Measurements from ENCODE around the gene SH3BP1.
"Not testable (repeated sequence)": the region's sequence is repeated elsewhere in the genome, so short reads cannot be mapped to it uniquely, and the experiment has no call there.

Gene SH3BP1

GRCh38 chr22:37692627-37693285 lies 53.3 kb downstream of the SH3BP1 start:
- H2AFZ ChIP-seq: no peak overlapping the region
- TF ChIP-seq, protein P1, sequence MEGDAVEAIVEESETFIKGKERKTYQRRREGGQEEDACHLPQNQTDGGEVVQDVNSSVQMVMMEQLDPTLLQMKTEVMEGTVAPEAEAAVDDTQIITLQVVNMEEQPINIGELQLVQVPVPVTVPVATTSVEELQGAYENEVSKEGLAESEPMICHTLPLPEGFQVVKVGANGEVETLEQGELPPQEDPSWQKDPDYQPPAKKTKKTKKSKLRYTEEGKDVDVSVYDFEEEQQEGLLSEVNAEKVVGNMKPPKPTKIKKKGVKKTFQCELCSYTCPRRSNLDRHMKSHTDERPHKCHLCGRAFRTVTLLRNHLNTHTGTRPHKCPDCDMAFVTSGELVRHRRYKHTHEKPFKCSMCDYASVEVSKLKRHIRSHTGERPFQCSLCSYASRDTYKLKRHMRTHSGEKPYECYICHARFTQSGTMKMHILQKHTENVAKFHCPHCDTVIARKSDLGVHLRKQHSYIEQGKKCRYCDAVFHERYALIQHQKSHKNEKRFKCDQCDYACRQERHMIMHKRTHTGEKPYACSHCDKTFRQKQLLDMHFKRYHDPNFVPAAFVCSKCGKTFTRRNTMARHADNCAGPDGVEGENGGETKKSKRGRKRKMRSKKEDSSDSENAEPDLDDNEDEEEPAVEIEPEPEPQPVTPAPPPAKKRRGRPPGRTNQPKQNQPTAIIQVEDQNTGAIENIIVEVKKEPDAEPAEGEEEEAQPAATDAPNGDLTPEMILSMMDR (IDR thresholded peaks at IDR 0.05): no peak
- H3K9ac ChIP-seq: no peak overlapping the region
- no peaks in the 10 kb centered on the region for H3K9me3 ChIP-seq (ENCODE audit: control insufficient read depth, low read length)
- H3K4me1 ChIP-seq: no peaks in the 10 kb centered on the region
- H3K27ac ChIP-seq: no peak overlapping the region
- no peaks in the 10 kb centered on the region for H3K27me3 ChIP-seq (ENCODE audit: control insufficient read depth, insufficient read depth, low read length)
- no peak overlapping the region for H3K4me2 ChIP-seq (ENCODE audit: low read length)
- H3K79me2 ChIP-seq: no peaks in the 10 kb centered on the region
- H3K36me3 ChIP-seq (ENCODE audit: control insufficient read depth, insufficient read depth, low read length): no peaks in the 10 kb centered on the region
- no peak overlapping the region for H3K4me3 ChIP-seq (ENCODE audit: low read depth, low read length)

DNA sequence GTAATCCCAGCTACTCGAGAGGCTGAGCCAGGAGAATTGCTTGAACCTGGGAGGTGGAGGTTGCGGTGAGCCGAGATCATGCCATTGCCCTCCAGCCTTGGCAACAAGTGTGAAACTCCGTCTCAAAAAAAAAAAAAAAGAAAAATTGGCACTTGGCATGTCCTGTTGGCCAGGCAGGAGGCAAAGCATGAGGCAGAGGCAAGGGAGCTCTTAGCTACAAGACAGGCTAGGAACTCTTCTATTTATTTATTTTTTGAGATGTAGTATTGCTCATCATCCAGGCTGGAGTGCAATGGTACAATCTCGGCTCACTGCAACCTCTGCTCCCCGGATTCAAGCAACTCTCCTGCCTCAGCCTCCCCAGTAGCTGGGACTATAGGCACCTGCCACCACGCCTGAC lies 54.7 kb downstream of the SH3BP1 start:
- H3K27ac ChIP-seq; H3K36me3 ChIP-seq (ENCODE audit: control insufficient read depth, insufficient read depth, low read length); H3K4me1 ChIP-seq; H2AFZ ChIP-seq; H3K4me2 ChIP-seq (ENCODE audit: low read length); H3K9me3 ChIP-seq (ENCODE audit: control insufficient read depth, low read length); H3K27me3 ChIP-seq (ENCODE audit: control insufficient read depth, insufficient read depth, low read length); H3K79me2 ChIP-seq; H3K9ac ChIP-seq; H3K4me3 ChIP-seq (ENCODE audit: low read depth, low read length): not testable (repeated sequence)

DNA sequence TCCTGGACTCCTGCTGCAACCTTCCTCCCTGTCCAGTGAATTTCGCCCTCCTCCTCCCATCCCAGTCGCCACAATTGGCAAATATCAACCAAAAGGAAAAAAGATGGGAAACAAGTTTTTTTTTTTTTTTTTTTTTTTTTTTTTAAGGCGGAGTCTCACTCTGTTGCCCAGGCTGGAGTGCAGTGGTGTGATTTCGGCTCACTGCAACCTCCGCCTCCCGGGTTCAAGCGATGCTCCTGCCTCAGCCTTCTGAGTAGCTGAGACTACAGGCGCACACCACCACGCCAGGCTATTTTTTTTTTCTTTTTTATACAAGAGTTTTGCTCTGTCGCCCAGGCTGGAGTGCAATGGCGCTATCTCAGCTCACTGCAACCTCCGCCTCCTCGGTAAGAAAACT lies 56.8 kb downstream of the SH3BP1 start:
- H3K9me3 ChIP-seq (ENCODE audit: control insufficient read depth, low read length); H3K9ac ChIP-seq; H3K4me1 ChIP-seq; H3K36me3 ChIP-seq (ENCODE audit: control insufficient read depth, insufficient read depth, low read length); H3K79me2 ChIP-seq; H3K27ac ChIP-seq; H3K27me3 ChIP-seq (ENCODE audit: control insufficient read depth, insufficient read depth, low read length): not testable (repeated sequence)
- H2AFZ ChIP-seq: peak overlapping the region; percentile 38
- H3K4me3 ChIP-seq (ENCODE audit: low read depth, low read length): peak overlapping the region; percentile 11
- peak overlapping the region; percentile 47 for H3K4me2 ChIP-seq (ENCODE audit: low read length)

DNA sequence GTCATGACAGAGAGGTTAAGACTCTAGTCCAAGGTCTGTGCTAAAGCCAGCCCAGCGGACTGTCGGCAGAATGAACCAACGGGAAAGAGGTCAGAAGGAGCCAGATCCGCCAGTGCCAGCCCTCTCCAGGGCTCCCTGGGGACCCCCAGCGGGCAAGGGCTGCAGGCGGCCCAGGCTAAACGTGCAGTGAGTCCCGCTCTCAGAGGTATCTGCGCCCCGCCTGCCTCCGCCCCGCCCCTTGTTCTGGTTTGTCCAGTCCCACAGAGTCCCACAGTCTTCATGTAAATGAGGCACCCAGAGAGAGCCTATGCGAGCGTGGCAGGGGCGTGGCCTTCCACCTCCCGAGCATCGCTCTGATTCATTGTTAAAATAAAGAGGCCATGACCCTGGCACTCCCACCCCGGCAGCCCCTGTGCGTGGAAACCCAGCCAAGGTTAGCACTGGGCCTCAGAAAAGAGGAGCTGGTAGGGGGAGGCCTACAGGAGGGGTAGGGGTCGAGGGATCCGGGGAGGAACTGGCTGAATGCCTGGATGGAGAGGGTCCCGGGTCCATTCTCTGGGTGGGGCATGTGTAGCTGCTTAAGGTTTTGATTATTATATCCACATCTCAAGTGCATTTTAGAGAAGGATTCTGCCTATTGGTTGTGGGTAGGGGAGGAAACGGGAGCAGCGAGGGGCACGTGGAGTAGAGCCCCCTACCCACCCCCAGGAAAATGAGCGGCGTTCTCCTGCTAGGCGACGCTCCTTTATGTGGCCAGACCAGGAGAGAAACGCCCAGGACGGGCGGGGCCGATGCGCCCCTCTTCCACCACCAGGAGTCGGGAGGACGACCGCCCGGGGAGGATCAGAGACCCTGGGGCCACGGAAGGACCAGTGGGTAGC lies 57.4 kb downstream of the SH3BP1 start, which contains the start of gene TRIOBP:
TRIOBP (plus strand) TSS at position 392 of the 881 bp plus-strand sequence. CDS start 4,318 bp downstream, outside the sequence.
- Histone ChIP-seq H3K79me2 (no peaks in the 10 kb centered on the region), H3K27me3 (ENCODE audit: control insufficient read depth, insufficient read depth, low read length) (no peaks in the 10 kb centered on the region), H3K4me1 (no peaks in the 10 kb centered on the region), H3K27ac (no peak within 1 kb of the TSS), H3K4me2 (ENCODE audit: low read length) (peak within 1 kb of the TSS; percentile 47), H2AFZ (peak within 1 kb of the TSS; percentile 38), H3K9ac (no peak within 1 kb of the TSS), H3K36me3 (ENCODE audit: control insufficient read depth, insufficient read depth, low read length) (no peaks in the 10 kb centered on the region), H3K4me3 (ENCODE audit: low read depth, low read length) (peak within 1 kb of the TSS; percentile 11), H3K9me3 (ENCODE audit: control insufficient read depth, low read length) (no peaks in the 10 kb centered on the region)
- TF ChIP-seq, protein P1 (IDR thresholded peaks at IDR 0.05): peak; percentile 23

GRCh38 chr22:37697538-37697835 lies 58.0 kb downstream of the SH3BP1 start:
- Histone ChIP-seq H3K27me3 (ENCODE audit: control insufficient read depth, insufficient read depth, low read length) (no peaks in the 10 kb centered on the region), H2AFZ (no peak overlapping the region), H3K9ac (no peak overlapping the region), H3K27ac (no peak overlapping the region), H3K4me3 (ENCODE audit: low read depth, low read length) (no peak overlapping the region), H3K79me2 (no peaks in the 10 kb centered on the region), H3K36me3 (ENCODE audit: control insufficient read depth, insufficient read depth, low read length) (no peaks in the 10 kb centered on the region), H3K9me3 (ENCODE audit: control insufficient read depth, low read length) (no peaks in the 10 kb centered on the region), H3K4me2 (ENCODE audit: low read length) (no peak overlapping the region), H3K4me1 (no peaks in the 10 kb centered on the region)
- TF ChIP-seq, protein P1 (IDR thresholded peaks at IDR 0.05): no peak
